NCI-H1048 (cell line): ENCODE results near the gene LPXN.

Experiments used
- DNase-seq: peaks from one replicate; lab custom pipeline; 2025; lab: John Stamatoyannopoulos, UW

Gene LPXN

DNA sequence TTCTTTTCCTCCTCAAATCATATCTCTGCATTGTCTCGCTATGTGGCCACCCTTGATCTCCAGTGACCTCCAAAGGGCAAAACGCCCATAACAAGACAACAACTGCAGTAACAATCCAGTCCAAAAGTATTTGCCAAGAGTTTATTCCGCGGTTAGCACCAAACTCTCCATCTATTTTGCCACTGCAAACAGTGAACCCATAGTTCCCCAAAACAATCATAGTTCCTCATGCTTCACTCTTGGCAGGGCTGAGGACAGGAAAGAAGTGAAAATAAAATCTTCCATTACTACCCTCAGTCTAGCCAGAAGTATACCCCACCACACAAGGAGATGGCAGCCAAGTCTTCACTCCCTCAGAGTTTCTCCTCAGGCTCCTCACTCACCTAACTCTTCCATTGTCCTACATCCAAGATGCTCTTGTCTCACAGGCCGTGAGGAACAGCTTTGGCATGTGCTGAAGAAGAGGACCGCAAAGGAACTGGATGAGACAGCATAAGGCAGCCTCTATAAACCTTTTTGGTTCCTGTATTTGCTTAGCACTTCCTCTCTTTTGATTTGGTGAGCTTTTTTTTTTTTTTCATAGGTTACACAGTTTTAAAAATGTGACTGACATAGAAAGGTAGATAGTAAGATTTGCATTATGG, at the start of gene LPXN:
TSS of gene LPXN (minus strand) at position 480 of the 644 bp plus-strand sequence. CDS start at position 396, 84 bp downstream.
- no peak for DNase-seq

DNA sequence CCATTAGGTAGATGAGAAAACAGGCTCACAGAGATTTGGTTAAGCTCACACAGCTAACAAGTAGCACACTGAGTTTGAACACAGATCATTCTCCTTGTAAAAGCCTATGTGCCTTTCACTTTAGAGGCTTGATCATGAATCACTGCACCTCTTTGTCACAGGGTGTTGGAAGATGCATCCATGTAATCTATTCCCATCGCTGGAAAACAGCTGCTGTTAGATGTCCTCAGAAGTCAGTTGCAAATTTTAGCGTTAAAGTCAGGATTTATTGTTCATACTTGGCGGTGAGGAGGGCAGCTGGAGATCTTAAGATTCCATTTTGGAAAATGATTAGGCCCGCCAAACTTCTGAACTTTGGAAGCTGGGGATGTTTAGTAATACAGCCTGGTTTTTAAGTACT, 49.4 kb upstream of the LPXN start:
- DNase-seq, result no peak

DNA sequence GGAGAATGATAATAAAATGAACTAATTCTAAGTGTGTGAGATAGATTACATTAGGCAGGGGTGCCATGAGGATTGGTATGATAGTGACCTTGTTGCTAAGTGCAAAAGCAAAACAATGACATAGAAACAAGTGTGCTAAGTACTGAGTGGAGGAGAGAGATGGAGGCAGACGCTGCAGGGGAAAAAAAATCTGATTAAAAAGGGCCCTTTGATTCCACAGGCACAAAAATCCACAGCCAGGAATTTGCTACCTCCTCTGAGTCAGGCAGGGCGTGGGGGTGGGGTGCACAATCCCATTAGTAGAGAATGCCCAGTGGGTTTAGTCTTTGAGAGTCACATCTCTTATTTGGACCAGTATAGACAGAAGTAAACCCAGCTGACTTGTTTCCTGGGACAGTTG, 46.7 kb upstream of the LPXN start, which contains the start of gene CNTF:
TSS of gene CNTF (plus strand) at position 322 of the 400 bp plus-strand sequence. CDS start 88 bp downstream, outside the sequence.
- DNase-seq, result no peak

DNA sequence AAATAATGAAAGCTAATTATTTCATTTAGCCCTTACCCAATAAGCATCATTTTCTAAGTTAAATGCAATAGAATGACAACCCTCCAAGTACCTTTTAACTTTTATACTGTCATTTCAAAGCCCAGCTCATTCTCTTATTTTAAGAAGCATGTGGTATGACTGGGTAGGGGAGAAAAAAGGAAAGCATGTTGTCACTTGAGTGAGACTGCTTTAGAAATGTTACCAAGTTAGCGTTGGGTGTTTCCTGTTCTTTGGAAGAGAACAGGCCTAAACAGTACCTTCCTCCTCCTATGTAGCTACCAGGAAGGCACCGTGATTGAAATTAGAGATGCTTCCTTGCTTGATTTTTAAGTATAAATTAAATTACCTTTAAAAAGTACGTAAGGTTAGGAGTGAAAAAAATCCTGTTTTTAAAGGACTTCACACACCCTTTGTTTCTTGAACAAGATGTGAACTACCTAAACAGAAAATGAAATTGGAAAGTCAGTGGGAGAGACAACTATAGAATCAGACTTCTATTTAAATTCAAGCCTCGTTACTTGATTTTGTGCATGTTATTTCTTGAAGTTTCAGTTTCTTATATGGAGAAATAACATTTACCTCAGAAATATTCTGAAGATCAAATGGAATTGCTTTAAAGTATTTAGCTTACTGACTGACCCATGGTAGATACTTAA, 46.1 kb upstream of the LPXN start:
- no peak for DNase-seq

DNA sequence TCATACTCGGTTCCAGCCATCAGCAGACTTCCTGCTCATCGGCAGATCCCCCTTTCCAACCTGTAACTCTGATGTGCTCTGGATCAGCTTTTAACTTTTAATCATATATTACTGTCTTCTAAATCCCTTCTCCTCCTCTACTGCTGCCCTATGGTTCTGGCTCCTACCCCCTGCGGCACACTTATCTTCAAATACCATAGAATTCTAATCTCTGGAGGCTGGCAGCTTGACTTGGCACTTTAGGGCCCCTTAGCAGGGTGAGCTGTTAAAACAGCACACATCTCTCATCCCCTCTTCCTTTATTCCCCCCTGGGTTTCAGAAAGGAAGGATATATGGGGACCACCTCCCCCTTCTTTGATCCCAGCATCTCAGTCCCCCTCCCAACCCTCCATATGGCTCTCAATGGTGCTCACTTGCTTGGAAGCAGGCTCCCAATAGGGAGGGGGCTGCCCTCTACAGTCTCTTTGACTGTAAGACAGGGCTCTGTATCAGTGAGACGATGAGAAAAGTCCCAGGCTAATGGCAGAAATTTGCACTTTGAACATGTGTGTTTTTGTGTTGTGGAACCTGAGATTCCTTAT, 42.4 kb upstream of the LPXN start:
- no peak for DNase-seq

DNA sequence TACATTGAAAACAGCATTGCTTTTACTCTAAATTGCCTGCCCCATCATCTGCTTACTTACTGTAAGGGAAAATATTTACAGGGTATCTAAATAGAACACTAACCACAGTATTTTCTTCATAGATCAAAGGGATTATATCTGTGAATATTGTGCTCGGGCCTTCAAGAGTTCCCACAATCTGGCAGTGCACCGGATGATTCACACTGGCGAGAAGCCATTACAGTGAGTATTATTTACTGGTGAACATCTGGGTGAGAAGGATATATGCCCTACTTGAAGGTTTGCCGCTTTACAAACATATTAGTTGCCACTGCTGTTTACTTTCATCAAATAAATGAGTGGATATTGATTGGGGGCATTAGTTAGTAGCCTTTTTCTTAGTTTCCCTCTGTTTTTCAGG, 40.9 kb upstream of the LPXN start:
- no peak for DNase-seq

DNA sequence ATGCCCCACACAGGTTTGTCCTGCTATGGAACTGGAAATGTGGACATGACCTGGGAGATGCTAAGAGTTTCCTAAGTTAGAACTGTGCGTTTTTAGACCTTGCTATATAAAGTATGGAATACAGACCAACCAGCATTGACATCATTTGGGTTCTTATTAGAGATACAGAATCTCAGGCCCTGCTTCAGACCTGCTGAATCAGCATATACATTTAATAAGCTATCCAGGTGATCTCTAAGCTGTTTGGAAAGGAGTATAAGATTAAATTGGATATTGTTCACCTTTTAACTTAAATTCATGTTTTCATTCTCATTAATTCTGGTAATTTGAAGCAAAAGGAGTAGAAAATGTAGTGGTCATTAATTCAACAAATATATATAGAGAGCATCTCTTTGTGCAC, 39.9 kb upstream of the LPXN start:
- no peak for DNase-seq

DNA sequence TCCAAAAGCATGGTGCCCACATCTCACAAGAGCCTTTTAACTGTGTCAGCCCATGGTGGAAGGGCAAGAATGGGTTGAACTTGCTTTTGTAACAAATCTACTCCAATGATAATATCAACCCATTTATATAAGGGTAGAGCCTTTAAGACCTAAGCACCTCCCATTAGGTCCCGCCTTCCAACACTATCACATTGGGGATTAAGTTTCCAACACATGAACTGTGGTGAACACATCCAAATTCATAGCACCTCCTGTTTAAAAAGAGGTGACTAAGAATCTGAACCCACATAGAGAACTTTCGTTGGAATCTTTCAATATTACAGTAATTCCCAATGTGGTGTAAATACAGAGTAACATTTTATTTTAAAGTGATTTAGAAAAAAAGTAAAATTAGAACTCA, 37.6 kb upstream of the LPXN start:
- no peak for DNase-seq

DNA sequence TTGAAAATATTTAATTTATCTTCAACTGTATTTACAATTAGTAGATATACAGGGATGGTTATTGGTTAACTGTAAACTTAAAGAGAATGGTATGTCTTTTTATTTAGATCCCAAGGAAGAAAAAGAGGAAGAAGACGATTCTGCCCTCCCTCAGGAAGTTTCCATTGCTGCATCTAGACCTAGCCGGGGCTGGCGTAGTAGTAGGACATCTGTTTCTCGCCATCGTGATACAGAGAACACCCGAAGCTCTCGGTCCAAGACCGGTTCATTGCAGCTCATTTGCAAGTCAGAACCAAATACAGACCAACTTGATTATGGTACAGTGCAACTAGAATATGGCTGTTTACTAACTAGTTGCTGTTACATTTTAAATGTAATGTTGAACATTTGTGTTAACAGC, 34.1 kb upstream of the LPXN start:
- no peak for DNase-seq

DNA sequence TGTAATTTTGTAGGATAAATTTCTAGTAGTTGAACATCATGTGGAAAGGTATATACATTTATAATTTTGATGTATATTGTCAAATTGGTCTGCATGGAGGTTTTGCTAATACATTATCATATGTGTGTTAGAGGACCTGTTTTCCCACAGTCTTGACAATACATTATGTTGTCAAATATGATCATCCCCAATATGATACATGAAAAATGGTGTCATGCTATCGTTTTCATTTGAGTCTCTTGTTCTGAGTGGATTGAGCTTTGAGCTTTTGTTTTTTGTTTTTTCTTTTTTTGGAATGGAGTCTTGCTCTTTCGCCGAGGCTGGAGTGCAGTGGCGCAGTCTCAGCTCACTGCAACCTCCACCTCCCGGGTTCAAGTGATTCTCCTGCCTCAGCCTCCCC, 32.7 kb upstream of the LPXN start:
- DNase-seq, result no peak

DNA sequence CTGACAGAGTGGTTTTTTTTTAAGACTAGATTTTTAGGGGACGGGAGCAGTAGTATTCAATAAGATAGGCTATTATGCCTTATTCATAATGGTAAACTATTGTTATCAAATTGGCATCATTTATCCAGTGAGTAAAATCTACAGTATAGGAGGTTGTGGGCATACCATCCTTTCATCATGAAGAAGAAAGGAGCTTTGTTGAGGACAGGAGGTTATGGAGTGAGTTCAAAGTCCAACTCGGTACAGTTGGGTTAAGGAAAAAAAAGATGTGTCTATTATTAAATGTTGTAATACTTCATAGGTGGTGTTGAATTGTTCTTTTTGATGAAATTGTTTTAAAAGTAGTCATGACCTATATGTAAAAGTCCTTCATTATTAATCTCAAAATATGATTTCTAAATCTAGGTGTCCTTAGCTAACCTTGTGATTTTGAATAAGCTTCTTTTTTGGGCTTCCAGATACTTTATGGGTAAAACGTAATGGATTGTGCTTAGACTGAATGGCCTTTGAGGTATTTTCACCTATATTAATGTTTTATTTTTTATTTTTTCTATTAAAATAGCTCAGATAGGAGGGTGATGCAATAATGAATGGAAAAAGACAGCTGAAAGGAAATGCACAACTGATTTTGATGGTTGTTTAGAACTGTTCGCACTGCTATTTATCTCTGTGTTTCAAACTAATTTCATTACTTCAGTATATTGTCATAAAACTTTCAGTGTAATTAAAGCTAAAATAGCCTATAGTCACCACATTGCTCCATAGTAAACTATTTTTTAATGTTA, 31.5 kb upstream of the LPXN start:
- DNase-seq, result no peak

DNA sequence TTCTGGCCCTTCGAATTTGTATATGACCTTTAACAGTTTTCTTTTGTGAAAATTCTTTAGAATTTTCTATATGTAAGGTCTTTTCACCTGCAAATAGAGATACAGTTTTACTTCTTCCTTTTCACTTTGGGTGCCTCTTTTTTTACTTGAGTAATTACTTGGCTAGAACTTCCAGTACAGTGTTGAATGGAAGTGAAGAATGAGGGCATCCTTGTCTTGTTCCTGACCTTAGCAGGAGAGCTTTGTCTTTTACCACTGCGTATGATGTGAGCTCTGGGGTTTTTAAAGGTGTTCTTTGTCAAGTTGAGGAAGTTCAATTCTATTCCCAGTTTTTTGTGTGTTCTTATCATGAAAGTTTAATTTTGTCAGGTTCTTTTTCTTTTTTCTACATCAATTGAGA, 24.9 kb upstream of the LPXN start:
- no peak for DNase-seq

DNA sequence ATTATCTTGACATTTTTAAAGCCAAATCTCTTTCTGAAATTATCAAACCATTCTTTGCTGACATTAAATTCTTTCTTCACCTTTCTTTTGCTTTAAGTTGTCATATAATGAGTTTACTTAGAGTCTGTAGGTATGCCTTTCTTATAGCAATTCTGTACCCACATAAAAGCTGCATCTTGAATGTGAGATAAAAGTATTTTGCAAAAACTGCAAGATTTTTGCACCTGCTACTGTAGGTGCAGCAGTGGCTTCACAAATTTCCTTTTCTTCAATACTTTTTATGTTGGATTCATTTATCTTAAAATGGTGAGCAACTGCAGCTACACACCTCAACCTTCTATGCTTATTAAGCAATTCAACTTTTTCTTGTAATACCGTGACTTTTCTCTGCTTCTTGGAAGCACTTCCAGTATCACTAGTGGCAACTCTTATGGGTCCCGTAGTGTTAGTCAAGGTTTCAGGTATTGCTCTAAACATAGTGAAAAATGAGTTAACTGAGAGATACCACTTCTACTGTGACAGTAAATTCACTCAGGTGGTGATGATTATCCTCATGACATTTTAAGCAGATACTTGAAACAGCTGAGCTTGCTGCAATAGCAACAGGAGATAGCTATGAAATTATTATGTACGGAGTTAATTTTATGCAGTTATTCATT, 22.0 kb upstream of the LPXN start:
- DNase-seq, result no peak

DNA sequence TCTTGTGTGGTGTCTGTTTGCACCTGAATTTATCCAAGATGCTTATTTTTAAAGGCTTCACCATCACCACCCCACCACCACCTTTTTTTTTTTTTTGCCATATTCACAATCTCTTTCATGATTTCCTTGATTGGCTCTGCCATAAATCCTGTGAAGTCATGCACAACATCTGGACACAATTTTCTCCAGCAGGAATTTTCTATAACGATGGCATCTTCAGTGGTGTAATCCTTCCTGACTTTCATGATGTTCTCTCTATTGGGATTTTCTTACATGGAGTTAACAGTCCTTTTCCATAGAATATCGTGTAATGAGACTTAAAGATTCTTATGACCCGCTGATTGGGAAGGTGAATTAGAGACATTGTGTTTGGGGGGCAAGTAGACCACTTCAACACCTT, 21.0 kb upstream of the LPXN start:
- DNase-seq, result no peak

DNA sequence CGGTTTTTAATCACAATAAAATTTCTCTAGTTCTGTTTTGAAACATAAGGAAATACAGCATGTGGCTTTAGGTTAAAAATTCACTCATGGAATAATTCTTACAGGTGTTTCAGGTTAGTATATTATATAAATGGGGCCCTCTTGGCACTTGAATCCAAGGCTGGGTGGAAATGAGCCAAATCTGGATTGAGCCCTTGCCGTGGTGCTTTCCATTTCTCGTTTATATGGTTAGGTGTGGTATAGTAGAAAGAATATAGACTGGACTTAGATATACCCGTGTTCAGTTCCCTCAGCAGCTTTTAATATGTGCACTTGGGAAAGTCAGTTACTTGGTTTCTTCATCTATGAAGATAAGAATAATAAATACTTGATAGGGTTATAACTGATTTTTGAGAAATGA, 19.2 kb upstream of the LPXN start:
- no peak for DNase-seq

DNA sequence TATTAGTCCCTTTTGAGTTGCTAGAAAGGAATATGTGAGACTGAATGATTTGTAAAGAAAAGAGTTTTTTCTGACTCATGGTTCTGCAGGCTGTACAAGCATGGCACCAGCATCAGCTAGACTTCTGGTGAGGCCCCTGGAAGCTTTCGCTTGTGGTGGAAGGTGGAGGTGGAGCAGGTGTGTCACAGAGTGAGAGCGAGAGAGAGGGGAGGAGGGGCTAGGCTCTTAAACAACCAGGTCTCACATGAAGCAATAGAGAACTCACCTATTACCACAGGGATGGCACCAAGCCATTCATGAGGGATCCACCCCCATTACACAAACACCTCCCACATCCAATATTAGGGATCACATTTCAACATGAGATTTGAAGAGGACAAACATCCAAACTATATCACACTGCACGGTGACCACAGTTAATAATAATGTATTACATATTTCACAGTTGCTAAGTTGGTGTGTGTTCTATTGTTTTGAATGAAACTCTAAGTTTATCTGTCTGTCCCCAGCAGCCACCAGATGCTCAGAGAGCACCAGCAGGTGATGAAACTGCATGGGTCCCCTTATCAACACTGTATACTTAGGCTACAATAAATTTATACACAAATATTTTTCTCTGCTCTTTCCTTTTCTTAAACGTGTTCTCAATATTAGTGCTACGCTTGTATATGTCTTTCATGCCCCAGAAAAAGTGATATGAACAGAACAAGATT, 17.3 kb upstream of the LPXN start:
- no peak for DNase-seq

DNA sequence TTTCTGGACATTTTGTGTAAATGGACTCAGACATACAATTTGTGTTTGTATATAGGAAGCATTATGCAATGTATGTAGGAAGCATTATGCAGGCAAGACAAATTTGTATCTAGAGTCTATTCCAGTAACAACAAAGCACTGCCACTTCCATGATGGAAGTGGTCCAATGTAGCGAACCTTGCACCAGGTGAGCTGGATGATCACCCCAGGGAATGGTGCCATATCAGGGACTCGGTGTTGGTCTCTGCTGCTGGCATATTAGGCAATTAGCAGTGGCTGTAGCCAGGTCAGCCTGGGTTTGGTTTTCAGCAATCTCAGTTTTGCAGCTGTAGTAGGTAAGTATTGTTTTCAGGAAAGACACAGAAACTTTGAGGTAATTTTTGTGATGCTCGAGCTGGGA, 16.0 kb upstream of the LPXN start:
- DNase-seq, result no peak

DNA sequence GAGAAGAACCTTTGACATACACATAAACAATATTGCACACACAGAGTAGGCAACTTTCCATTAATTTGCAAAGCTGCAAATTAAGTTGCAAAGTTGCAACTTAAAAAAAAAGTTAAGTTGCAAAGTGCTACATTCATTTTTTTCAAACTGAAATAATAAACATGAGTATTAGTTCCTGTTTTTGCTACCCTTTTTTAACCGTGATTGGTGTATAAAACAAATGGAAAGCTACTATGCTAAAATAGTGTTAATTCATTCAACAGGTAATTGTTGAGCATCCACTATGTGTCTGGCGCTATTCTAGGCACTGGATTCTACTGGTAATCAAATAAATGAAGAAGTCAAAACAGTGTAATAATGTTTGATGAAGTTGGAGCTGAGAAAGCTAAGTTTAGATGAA, 11.3 kb upstream of the LPXN start:
- no peak for DNase-seq

DNA sequence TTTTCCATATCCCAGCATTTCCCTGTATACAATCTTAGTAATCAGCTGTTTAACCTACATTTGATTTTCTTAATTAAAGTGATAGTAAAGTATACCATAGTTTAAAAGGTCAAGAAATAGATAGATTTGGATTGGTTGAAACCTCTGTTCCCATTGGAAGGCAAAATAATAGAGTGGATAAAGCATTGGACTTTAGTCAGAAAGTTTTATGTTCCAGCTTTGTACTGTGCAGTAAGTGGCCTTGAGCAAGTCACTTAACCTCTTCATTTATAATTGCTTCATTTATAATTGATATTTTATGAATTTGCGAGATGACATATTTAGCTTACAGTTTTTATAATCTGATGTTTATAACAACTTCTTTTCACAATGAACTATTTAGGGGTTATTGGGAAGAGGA, 6.8 kb upstream of the LPXN start:
- no peak for DNase-seq

DNA sequence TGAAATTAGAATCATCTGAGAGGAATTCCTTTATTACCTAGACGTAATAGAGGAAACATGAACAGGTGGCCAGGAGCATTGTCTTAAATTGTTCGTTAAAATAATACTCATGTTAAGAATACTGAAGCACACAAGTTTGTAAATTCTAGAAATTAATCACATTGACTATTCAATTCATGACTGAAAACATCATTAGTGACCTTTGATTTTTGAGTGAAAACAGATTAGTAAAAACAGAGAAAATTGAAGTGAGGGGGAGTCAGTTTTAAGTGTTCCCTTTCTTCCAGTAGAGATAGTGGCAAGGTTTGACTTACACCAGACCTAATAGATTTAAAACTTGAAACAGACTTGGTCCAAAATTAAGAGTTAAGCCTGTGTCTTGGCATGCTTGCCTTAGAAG, 4.7 kb upstream of the LPXN start:
- no peak for DNase-seq
